Measurements from ENCODE around the gene MSANTD1. TPM values are rescaled to one million over a fixed set of nuclear protein-coding genes. Genes with fewer than 3 reads are reported as not detected.

Gene MSANTD1
- total RNA-seq, 1 donor from 2014 or later, result 1.9 TPM

DNA sequence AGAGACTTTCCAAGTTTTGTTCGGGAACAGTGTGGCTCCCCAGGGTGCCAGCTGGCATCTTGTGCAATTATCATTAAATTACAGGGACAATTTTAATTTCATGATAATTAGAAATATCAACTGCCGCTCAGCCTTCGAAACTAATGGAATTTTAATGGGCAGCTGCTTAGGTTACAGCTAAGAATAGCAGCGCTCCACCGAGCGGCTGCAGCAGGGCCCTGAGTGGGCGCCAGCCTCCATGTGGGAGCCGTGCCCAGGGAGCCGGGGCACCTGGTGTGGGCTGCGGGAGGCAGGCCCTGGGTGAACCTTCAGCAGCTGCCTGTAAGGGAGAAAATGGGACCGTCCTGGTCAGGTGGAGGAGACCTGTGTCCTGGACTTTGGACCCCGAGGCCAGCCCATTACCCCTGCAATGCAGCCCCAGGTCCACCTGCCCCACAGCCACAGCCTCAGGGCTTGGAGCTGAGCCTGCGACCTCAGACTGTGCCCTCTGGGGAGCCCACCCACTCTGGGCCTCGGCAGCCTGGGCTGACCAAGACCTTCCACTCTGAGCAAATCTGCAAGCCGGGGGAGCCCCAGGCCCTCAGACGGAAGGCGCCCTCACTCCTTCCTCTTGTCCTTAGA, 21.1 kb downstream of the MSANTD1 start:
- Histone ChIP-seq H3K4me1 (no peaks in the 10 kb centered on the region), H3K4me3 (no peak overlapping the region), H3K36me3 (no peaks in the 10 kb centered on the region), H3K27me3 (ENCODE audit: low read depth) (no peaks in the 10 kb centered on the region), H3K9me3 (no peaks in the 10 kb centered on the region), H3K27ac (no peak overlapping the region)
- no peak for DNase-seq
- ATAC-seq, result peak; percentile 18 to 49
- intact Hi-C loops (cut with DNase I), result no loop called here
- TF ChIP-seq, protein P1, sequence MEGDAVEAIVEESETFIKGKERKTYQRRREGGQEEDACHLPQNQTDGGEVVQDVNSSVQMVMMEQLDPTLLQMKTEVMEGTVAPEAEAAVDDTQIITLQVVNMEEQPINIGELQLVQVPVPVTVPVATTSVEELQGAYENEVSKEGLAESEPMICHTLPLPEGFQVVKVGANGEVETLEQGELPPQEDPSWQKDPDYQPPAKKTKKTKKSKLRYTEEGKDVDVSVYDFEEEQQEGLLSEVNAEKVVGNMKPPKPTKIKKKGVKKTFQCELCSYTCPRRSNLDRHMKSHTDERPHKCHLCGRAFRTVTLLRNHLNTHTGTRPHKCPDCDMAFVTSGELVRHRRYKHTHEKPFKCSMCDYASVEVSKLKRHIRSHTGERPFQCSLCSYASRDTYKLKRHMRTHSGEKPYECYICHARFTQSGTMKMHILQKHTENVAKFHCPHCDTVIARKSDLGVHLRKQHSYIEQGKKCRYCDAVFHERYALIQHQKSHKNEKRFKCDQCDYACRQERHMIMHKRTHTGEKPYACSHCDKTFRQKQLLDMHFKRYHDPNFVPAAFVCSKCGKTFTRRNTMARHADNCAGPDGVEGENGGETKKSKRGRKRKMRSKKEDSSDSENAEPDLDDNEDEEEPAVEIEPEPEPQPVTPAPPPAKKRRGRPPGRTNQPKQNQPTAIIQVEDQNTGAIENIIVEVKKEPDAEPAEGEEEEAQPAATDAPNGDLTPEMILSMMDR (IDR thresholded peaks at IDR 0.05), result no peak

DNA sequence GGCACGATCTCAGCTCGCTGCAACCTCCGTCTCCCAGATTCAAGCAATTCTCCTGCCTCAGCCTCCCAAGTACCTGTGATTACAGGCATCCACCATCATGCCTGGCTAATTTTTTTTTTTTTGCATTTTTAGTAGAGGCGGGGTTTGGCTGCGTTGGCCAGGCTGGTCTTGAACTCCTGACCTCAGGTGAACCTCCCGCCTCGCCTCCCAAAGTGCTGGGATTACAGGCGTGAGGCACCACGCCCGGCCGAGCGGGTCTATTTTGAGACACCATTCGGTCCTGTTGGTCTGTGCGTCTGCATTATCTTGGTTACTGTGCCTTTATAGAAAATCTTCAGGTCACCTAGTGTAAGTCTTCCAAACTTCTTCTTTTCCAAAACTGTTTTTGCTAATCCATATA, 22.2 kb downstream of the MSANTD1 start:
- DNase-seq (no peak), ATAC-seq (no peak)
- intact Hi-C loops (cut with DNase I), result no loop called here
- Histone ChIP-seq H3K9me3 (no peaks in the 10 kb centered on the region), H3K4me1 (no peaks in the 10 kb centered on the region), H3K4me3 (no peak overlapping the region), H3K27me3 (ENCODE audit: low read depth) (no peaks in the 10 kb centered on the region), H3K27ac (no peak overlapping the region), H3K36me3 (no peaks in the 10 kb centered on the region)
- TF ChIP-seq, protein P1 (IDR thresholded peaks at IDR 0.05), result no peak

DNA sequence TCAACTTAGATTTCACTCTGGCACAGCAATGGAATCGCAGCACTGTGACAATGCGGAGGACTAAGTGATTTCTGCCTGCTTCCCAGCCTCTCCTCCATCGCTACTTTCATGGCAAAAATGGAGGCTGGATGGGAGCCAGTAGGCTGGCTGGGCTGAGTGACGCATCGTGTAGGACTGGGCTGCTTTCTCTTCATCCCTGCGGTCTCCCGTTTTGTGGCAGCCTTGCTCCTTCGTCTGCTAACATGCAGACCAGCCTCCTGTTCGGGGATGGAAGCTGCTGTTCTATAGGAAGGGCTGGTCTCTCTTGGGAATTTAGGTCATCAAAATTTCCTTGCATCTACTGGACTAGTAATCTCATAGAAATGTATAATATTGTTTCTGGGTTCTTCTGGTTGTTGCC, 28.0 kb downstream of the MSANTD1 start:
- TF ChIP-seq, protein P1 (IDR thresholded peaks at IDR 0.05), result no peak
- Histone ChIP-seq H3K9me3 (no peaks in the 10 kb centered on the region), H3K4me1 (no peaks in the 10 kb centered on the region), H3K27ac (no peak overlapping the region), H3K36me3 (no peaks in the 10 kb centered on the region), H3K4me3 (no peak overlapping the region), H3K27me3 (ENCODE audit: low read depth) (no peaks in the 10 kb centered on the region)
- DNase-seq, result no peak
- intact Hi-C loops (cut with DNase I), result no loop called here
- no peak for ATAC-seq

DNA sequence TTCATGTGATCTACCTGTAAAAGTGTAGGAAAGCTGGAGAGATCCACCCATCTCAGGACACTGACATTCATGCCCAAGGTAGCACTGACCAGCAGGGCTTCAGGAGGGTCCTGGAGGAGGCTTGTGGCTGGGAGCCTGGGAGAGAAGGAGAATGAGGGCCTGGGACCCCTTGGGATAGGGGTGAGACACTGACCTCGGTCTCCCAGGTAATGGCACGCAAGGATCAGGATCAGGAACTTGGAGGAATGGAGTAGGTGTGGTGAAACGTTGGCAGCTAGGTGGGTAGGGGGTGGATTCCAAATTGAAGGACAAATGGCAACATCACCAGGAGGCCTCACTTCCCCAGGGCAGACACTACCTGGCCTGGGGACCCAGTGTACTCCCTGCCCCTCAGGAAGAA, 31.5 kb downstream of the MSANTD1 start:
- TF ChIP-seq, protein P1 (IDR thresholded peaks at IDR 0.05), result no peak
- H3K4me1 ChIP-seq, result no peaks in the 10 kb centered on the region
- intact Hi-C loops (cut with DNase I), result no loop called here
- ATAC-seq, result no peak
- no peak overlapping the region for H3K4me3 ChIP-seq
- H3K9me3 ChIP-seq, result no peaks in the 10 kb centered on the region
- H3K36me3 ChIP-seq, result no peaks in the 10 kb centered on the region
- no peaks in the 10 kb centered on the region for H3K27me3 ChIP-seq (ENCODE audit: low read depth)
- DNase-seq, result no peak
- no peak overlapping the region for H3K27ac ChIP-seq

DNA sequence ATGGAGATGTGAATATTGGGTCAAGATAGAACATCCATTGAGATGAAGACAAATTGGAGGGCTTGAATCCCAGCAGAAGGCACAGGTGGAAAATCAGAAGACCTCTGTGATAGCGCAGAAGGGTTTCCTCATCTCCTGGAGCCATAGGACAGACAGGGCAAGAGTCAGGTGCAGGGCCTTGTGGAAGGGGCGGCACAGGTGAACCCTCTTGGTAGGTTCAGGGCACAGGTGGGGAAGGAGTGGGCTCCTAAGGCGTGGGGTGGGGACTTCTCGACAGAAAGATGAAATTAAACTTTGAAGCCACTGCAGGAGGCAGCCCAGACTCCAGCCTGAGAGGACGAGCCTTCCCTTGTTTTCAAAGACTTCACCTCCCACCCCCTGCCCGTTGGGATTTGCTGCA, 34.5 kb downstream of the MSANTD1 start:
- intact Hi-C loops (cut with DNase I), result no loop called here
- Histone ChIP-seq H3K4me1 (peaks cover 14% of the 10 kb centered on the region), H3K4me3 (no peak overlapping the region), H3K27me3 (ENCODE audit: low read depth) (peaks cover 6% of the 10 kb centered on the region), H3K27ac (no peak overlapping the region), H3K9me3 (no peaks in the 10 kb centered on the region), H3K36me3 (no peaks in the 10 kb centered on the region)
- TF ChIP-seq, protein P1 (IDR thresholded peaks at IDR 0.05), result no peak
- DNase-seq, result no peak
- no peak for ATAC-seq
